Measurements from ENCODE around the gene SLC9A9. TPM values are rescaled to one million over a fixed set of nuclear protein-coding genes. Genes with fewer than 3 reads are reported as not detected.

The SLC9A9 gene
- total and polyA plus RNA-seq, 4 donors: 12.0 to 39.7 (median 19.1) TPM

DNA sequence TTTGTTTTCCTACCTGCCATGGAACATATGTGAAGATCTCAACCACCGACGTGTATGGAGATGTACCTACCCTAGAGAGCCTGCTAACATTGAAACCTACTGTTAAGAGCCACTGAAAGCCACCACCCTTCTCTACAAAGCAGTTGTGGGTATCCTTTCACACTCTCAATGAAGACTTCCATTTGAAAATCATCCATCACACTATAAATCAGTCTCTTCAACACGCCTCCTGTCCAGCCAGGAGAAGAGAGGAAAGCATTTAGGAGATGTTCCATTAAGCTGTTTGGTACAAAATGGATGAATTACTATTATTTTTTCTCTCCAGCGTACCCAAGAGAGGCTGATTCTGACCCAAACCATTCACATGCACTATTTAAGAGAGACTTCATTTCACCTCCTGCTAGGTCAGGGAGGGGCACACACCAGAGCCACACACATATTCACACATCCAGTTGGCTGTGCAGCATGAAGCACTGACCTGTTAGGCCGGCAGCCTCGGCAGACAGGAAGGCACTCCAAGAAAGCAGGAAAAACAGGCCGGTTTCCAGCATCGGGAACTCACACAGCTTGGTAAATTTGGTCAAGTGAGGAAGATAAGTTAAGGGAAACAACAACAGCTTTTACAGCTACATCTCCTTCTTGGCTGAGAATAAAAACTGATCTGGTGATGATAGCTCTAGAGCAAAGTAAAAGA lies 274.5 kb downstream of the SLC9A9 start:
- no peak for DNase-seq (ENCODE audit: low read depth in 4 of 6, low spot score in 6 of 6)
- no peaks in the 10 kb centered on the region for H3K27me3 ChIP-seq (ENCODE audit: control insufficient read depth, insufficient read depth, low read length)
- H3K36me3 ChIP-seq (ENCODE audit: control insufficient read depth, insufficient read depth, low read length): no peaks in the 10 kb centered on the region
- peaks cover 2% of the 10 kb centered on the region for H3K4me1 ChIP-seq (ENCODE audit: control insufficient read depth, insufficient read depth, low read length)
- H3K9me3 ChIP-seq (ENCODE audit: control insufficient read depth, insufficient read depth, low read length): no peaks in the 10 kb centered on the region
- WGBS (ENCODE audit: insufficient coverage): 76% methylated on average over 3 of the region's 8 CpGs
- H3K4me3 ChIP-seq (ENCODE audit: low read depth, low read length): no peak overlapping the region
- no peak overlapping the region for H3K27ac ChIP-seq (ENCODE audit: low read depth, low read length)

DNA sequence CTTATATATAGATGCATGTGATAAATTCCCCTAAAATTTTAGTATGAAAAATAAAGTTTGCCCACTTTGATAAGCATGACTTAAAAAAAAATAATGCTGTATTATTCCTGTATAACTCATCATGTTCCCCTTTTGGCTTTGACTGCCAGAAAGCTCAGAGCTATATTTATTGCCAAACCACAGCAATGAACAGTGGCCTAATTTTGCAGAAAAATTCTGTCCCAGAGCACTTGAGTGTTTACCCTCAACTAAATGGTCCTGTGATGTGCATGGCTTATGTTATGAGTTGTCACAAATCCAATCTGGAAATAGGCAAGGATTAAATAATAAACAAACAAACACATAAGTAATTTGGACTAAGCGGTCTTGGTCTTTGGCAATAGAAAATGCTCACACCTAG lies 276.7 kb downstream of the SLC9A9 start:
- DNase-seq (ENCODE audit: low read depth in 4 of 6, low spot score in 6 of 6): peak in 1 of 6 donors; percentile 8
- no CpG with 5 or more reads among the region's 1 CpG for WGBS (ENCODE audit: insufficient coverage)
- Histone ChIP-seq H3K4me3 (ENCODE audit: low read depth, low read length) (no peak overlapping the region), H3K27ac (ENCODE audit: low read depth, low read length) (no peak overlapping the region), H3K36me3 (ENCODE audit: control insufficient read depth, insufficient read depth, low read length) (no peaks in the 10 kb centered on the region), H3K9me3 (ENCODE audit: control insufficient read depth, insufficient read depth, low read length) (no peaks in the 10 kb centered on the region), H3K4me1 (ENCODE audit: control insufficient read depth, insufficient read depth, low read length) (peaks cover 2% of the 10 kb centered on the region), H3K27me3 (ENCODE audit: control insufficient read depth, insufficient read depth, low read length) (no peaks in the 10 kb centered on the region)

DNA sequence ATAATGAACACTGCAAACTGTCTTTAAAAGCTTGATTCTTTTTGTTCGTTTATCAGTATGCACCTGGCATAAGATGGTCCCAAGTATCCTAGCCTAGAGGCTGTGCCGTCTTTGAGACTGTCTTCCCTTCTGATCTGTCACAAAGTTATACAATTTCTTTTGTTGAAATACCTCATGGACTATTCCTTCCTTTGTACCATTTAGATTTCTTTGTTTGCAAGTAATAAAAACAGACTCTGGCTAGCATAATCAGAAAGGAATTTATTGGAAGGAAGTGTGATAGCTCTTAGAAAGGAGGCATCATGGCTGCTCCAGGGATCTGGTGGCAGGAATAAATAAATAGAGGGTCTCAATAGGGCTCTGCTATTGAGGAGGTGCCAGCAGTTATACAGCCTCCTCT lies 280.4 kb downstream of the SLC9A9 start:
- Histone ChIP-seq H3K27ac (ENCODE audit: low read depth, low read length) (no peak overlapping the region), H3K4me3 (ENCODE audit: low read depth, low read length) (no peak overlapping the region), H3K9me3 (ENCODE audit: control insufficient read depth, insufficient read depth, low read length) (no peaks in the 10 kb centered on the region), H3K4me1 (ENCODE audit: control insufficient read depth, insufficient read depth, low read length) (no peaks in the 10 kb centered on the region), H3K36me3 (ENCODE audit: control insufficient read depth, insufficient read depth, low read length) (no peaks in the 10 kb centered on the region), H3K27me3 (ENCODE audit: control insufficient read depth, insufficient read depth, low read length) (no peaks in the 10 kb centered on the region)
- no peak for DNase-seq (ENCODE audit: low read depth in 4 of 6, low spot score in 6 of 6)
- 60% methylated on average over 1 of the region's 2 CpGs for WGBS (ENCODE audit: insufficient coverage)

DNA sequence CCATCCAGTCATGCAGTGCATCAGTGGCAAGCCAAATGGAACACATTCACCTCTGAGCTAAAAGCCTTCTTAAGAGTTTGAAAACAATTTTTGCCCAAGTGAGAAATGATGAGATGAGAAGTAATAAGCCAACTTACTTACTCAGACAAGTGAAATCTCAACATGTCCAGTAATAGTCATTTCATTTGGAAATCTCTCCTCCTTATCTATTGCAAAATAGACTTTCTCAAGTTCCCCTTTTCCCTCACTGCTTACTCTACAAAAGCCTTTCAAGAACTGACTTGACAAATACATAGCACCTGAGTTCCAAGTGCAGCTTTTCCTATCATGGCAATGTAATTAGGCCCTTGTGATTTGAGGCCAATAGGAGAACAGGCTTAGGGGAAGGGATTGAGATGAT lies 282.3 kb downstream of the SLC9A9 start:
- Histone ChIP-seq H3K4me3 (ENCODE audit: low read depth, low read length) (no peak overlapping the region), H3K27ac (ENCODE audit: low read depth, low read length) (no peak overlapping the region), H3K36me3 (ENCODE audit: control insufficient read depth, insufficient read depth, low read length) (no peaks in the 10 kb centered on the region), H3K9me3 (ENCODE audit: control insufficient read depth, insufficient read depth, low read length) (no peaks in the 10 kb centered on the region), H3K27me3 (ENCODE audit: control insufficient read depth, insufficient read depth, low read length) (no peaks in the 10 kb centered on the region), H3K4me1 (ENCODE audit: control insufficient read depth, insufficient read depth, low read length) (no peaks in the 10 kb centered on the region)
- peak in 1 of 6 donors; percentile 10 for DNase-seq (ENCODE audit: low read depth in 4 of 6, low spot score in 6 of 6)

DNA sequence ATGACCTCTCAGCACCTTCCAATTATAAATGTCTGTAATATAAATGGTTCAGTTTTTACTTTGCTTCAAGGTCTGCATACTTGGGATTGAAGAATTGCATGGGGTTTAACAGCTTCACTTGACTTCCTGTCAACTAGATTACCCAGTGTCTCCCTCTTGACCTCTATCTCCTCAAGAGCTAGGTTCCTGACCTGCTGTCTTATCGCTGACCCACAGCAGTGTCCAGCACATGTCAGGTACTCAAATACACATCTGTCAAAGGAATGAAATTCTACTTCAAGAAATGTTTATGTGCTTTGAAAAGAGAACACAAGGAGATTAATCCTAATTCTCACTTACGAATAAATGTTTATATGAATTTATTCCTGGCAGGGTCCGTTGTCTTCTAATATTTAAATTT lies 284.5 kb downstream of the SLC9A9 start:
- H3K9me3 ChIP-seq (ENCODE audit: control insufficient read depth, insufficient read depth, low read length): no peaks in the 10 kb centered on the region
- H3K36me3 ChIP-seq (ENCODE audit: control insufficient read depth, insufficient read depth, low read length): no peaks in the 10 kb centered on the region
- no peak overlapping the region for H3K27ac ChIP-seq (ENCODE audit: low read depth, low read length)
- DNase-seq (ENCODE audit: low read depth in 4 of 6, low spot score in 6 of 6): no peak
- no peak overlapping the region for H3K4me3 ChIP-seq (ENCODE audit: low read depth, low read length)
- WGBS (ENCODE audit: insufficient coverage): no CpG with 5 or more reads among the region's 3 CpGs
- no peaks in the 10 kb centered on the region for H3K27me3 ChIP-seq (ENCODE audit: control insufficient read depth, insufficient read depth, low read length)
- no peaks in the 10 kb centered on the region for H3K4me1 ChIP-seq (ENCODE audit: control insufficient read depth, insufficient read depth, low read length)

DNA sequence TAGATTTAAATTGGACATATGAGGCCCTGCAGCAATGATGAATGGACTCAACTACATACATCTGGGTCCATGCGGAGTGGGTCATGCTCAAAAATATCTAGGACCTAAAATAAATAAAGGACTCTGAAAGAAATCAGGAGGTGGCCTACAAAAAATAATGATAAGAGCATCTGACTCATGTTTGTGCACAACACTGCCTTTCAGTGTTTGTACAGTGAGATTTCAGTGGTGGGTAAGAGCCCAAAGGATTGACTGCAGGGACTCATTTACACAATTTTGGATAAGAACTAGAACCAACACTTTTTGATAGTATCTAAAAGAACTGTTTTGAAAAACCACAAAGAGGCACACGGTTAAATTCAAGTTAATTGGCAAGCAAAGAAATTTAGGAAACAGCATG lies 285.5 kb downstream of the SLC9A9 start:
- no peak overlapping the region for H3K27ac ChIP-seq (ENCODE audit: low read depth, low read length)
- H3K9me3 ChIP-seq (ENCODE audit: control insufficient read depth, insufficient read depth, low read length): peaks cover 6% of the 10 kb centered on the region
- no peak for DNase-seq (ENCODE audit: low read depth in 4 of 6, low spot score in 6 of 6)
- H3K4me1 ChIP-seq (ENCODE audit: control insufficient read depth, insufficient read depth, low read length): no peaks in the 10 kb centered on the region
- H3K36me3 ChIP-seq (ENCODE audit: control insufficient read depth, insufficient read depth, low read length): no peaks in the 10 kb centered on the region
- H3K4me3 ChIP-seq (ENCODE audit: low read depth, low read length): no peak overlapping the region
- no CpG with 5 or more reads among the region's 2 CpGs for WGBS (ENCODE audit: insufficient coverage)
- H3K27me3 ChIP-seq (ENCODE audit: control insufficient read depth, insufficient read depth, low read length): no peaks in the 10 kb centered on the region

DNA sequence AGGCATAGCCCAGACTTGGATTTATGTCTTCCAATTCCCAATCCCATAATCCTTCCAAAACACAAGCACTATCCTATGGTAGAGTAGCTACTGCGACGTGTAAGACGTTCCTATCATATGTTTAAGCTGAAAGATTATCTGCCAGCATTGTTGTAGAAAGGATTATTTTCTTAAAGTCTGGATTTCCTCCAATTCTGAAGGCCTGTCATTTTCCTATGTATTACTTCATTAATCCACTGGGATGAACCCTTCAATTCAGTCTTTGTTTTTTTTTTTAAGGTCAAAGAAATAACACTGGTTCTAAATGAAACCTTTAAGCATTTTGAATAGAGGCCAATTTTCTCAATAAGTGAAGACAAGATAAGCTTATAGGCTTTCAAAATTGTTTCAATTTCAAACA lies 289.0 kb downstream of the SLC9A9 start:
- Histone ChIP-seq H3K27ac (ENCODE audit: low read depth, low read length) (no peak overlapping the region), H3K4me1 (ENCODE audit: control insufficient read depth, insufficient read depth, low read length) (no peaks in the 10 kb centered on the region), H3K4me3 (ENCODE audit: low read depth, low read length) (no peak overlapping the region), H3K36me3 (ENCODE audit: control insufficient read depth, insufficient read depth, low read length) (no peaks in the 10 kb centered on the region), H3K27me3 (ENCODE audit: control insufficient read depth, insufficient read depth, low read length) (no peaks in the 10 kb centered on the region), H3K9me3 (ENCODE audit: control insufficient read depth, insufficient read depth, low read length) (peaks cover 8% of the 10 kb centered on the region)
- DNase-seq (ENCODE audit: low read depth in 4 of 6, low spot score in 6 of 6): no peak
- WGBS (ENCODE audit: insufficient coverage): no CpG with 5 or more reads among the region's 3 CpGs

DNA sequence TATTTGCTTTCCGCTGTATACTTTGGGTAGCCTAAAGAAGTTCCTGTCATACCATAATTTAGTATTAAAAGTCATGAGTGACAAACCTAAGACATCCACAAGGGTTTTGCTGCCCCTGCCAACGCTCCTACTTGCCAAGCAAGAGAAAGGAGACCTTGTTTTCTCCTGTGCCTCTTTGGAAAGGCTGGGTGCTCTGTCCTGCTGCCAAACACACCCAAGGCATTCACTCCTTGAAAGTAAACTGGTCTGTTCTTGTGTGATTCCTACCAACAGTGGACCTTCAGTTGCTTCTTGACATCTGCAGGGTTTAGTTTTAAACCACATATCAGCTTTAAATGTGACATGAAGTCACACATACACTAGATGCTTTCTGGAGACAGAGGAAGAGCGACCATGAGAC lies 295.4 kb downstream of the SLC9A9 start:
- WGBS (ENCODE audit: insufficient coverage): 80% methylated on average over 2 of the region's 3 CpGs
- H3K9me3 ChIP-seq (ENCODE audit: control insufficient read depth, insufficient read depth, low read length): peaks cover 3% of the 10 kb centered on the region
- H3K4me1 ChIP-seq (ENCODE audit: control insufficient read depth, insufficient read depth, low read length): no peaks in the 10 kb centered on the region
- H3K4me3 ChIP-seq (ENCODE audit: low read depth, low read length): no peak overlapping the region
- H3K36me3 ChIP-seq (ENCODE audit: control insufficient read depth, insufficient read depth, low read length): no peaks in the 10 kb centered on the region
- H3K27ac ChIP-seq (ENCODE audit: low read depth, low read length): no peak overlapping the region
- no peaks in the 10 kb centered on the region for H3K27me3 ChIP-seq (ENCODE audit: control insufficient read depth, insufficient read depth, low read length)
- no peak for DNase-seq (ENCODE audit: low read depth in 4 of 6, low spot score in 6 of 6)

DNA sequence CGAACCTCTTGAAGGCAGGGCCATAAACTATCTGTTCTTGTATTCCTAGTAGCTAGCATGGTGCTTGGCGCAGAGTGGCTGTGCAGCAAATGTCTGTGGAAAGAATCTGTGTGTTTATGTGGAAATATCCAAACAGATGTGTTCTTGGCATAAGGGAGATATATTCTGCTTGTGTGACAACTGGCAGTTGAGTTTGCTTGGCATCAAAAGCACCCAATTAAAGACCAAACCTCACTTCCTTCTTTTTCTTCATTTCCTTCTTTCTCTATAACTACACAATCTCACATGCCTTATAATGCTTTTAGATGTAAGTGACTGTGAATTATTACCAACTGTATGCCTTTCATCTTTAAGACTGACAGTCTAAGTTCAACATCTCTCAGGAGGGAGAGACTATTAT lies 296.5 kb downstream of the SLC9A9 start:
- DNase-seq (ENCODE audit: low read depth in 4 of 6, low spot score in 6 of 6): no peak
- no CpG with 5 or more reads among the region's 2 CpGs for WGBS (ENCODE audit: insufficient coverage)

DNA sequence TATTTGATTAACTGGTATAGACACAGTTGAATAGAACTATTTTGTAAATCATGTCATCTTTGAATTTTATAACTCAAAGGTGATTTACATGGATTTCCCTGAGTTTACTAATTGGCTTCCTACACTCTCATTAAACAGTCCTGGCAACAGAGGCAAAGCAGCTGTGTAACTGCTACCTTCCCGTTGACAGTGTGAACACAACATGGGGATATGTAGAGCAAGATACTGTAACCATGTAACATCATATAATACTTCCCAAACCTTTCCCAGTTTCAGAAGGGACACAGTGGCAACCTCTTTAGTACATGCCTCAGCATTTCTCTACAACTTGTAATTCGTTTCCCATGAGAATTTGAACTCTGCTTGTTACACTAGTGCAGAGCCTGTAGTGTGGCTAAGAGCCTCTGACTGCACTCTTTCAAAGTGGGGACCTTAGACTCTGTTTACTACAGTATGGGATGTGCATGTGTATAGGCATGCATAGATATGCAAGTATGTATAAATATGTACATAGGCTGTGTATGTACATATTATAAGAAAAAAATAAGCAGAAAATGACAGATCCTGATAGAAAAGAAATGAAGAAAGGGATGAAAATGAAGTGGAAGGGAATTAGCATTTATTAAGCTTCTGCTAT lies 299.3 kb downstream of the SLC9A9 start:
- no peak overlapping the region for H3K27ac ChIP-seq (ENCODE audit: low read depth, low read length)
- WGBS (ENCODE audit: insufficient coverage): 82% methylated on average over 2 of the region's 2 CpGs
- no peak for DNase-seq (ENCODE audit: low read depth in 4 of 6, low spot score in 6 of 6)
- no peaks in the 10 kb centered on the region for H3K4me1 ChIP-seq (ENCODE audit: control insufficient read depth, insufficient read depth, low read length)
- H3K4me3 ChIP-seq (ENCODE audit: low read depth, low read length): no peak overlapping the region
- no peaks in the 10 kb centered on the region for H3K27me3 ChIP-seq (ENCODE audit: control insufficient read depth, insufficient read depth, low read length)
- H3K36me3 ChIP-seq (ENCODE audit: control insufficient read depth, insufficient read depth, low read length): no peaks in the 10 kb centered on the region
- no peaks in the 10 kb centered on the region for H3K9me3 ChIP-seq (ENCODE audit: control insufficient read depth, insufficient read depth, low read length)

More for the DNA sequence above, 296.5 kb downstream of the SLC9A9 start:
- H3K4me1 ChIP-seq (ENCODE audit: control insufficient read depth, insufficient read depth, low read length): no peaks in the 10 kb centered on the region
- H3K4me3 ChIP-seq (ENCODE audit: low read depth, low read length): no peak overlapping the region
- H3K27me3 ChIP-seq (ENCODE audit: control insufficient read depth, insufficient read depth, low read length): no peaks in the 10 kb centered on the region
- H3K36me3 ChIP-seq (ENCODE audit: control insufficient read depth, insufficient read depth, low read length): no peaks in the 10 kb centered on the region
- no peaks in the 10 kb centered on the region for H3K9me3 ChIP-seq (ENCODE audit: control insufficient read depth, insufficient read depth, low read length)
- no peak overlapping the region for H3K27ac ChIP-seq (ENCODE audit: low read depth, low read length)
